Mammary epithelial cell (primary cell): ENCODE data around the gene FGA.

Source experiments
- CTCF ChIP-seq, 2 donors: IDR thresholded peaks in 1 of 2; conservative IDR thresholded peaks in 1 of 2; 2 replicates each; pipeline ENCODE4 v1.5.1; 2011 to 2012; ENCODE audit warnings: inconsistent platforms in 2 of 2, low read length in 2 of 2, mild to moderate bottlenecking in 2 of 2, control low read depth in 1 of 2, low read depth in 1 of 2; ENCODE audit not compliant: insufficient read depth in 1 of 2; ENCODE audit errors: extremely low read depth in 1 of 2
- EZH2 ChIP-seq: IDR thresholded peaks from 2 replicates; pipeline ENCODE4 v1.6.1; 2012; ENCODE audit warnings: low read length, inconsistent platforms, borderline replicate concordance

GRCh38 chr4:154610582-154610981, 20.0 kb upstream of the FGA start:
- no peak for TF ChIP-seq CTCF (conservative IDR thresholded peaks at IDR 0.05 in 1 of 2, IDR thresholded peaks at IDR 0.05 in 1 of 2; ENCODE audit: extremely low read depth in 1 of 2, insufficient read depth in 1 of 2, low read depth in 1 of 2, low read length in 2 of 2)
- no peak for TF ChIP-seq EZH2
